HG02840 (cell line): ENCODE results near the gene NR2C1.

Experiments used
- ATAC-seq: cut with Tn5 transposase; IDR thresholded peaks from one replicate; pipeline ENCODE4 v1.9.1; 2021; ENCODE audit warnings: mild to moderate bottlenecking, moderate library complexity, moderate number of reproducible peaks; ENCODE audit not compliant: unreplicated experiment, low FRiP score

NR2C1 gene

DNA sequence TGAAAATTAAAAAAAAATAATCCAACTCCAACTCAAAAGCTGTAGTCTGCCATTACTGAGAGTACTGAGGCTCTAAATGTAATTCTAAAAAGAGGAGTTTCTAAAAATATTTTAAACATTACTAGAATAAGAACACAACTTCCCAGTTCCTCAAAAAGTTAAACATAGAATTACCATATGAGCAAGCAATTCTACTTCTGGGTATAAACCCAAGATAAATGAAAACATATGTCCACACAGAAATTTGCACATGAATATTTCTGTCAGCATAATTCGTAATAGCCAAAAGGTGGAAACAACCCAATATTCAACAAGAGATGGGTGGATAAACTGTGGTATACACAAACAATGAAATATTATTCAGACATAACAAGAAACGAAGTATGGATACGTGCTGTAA, 15.0 kb upstream of the NR2C1 start:
- no peak for ATAC-seq

DNA sequence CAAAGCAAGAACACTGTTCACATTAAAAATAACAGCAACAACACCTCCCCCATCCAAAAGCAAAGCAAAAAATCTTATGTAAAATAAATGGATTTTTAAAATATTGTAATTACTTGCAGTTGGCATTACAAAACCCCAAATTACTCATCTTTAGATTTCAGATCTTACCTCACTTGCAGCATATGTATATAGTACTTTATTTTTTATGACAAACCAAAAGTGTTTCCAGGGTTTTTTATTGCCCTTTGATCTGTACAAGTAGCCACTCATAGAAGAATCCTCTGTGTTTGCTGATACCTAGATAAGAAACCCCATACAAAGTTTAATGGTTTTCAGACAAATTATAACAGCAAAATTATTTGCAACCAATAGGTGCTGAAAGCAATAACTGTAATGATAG, 12.2 kb upstream of the NR2C1 start:
- no peak for ATAC-seq

DNA sequence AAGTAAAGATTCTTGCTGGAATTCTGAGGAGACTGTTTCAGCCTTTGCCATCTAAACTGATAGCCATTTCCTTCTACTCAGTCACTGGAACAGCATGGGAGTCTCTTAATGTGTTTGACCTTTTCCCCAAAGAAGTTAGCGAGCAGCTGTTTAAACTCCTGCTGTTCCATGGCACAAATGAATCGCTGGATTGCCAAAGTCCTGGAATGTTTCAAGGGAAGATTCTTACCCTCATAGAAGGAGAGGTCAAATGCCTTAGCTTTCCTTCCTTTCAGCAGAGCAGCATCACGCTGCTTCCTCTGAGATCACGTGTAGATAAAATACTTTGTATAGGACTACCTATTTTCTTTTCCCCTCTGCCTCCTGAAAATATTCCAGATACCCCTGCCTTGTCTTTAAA, 10.5 kb upstream of the NR2C1 start:
- no peak for ATAC-seq

DNA sequence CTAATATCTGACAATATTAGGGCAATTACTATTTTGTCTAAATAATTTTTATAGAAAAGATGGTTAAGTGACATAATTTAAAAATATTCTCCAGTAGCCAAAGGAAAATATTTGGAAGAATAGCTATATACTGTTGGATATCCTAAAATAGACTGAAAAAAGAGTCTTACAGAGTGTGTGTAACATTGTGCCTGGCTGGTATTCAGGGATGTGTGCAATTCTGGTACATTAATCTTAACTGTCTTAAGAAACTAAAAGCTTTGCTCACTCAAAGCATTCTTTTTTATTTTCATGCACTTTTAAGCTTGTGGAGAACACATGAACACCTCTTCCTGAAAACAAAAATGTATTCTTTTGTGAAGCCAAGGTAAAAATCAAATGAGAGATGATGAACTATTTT, 10.1 kb upstream of the NR2C1 start:
- ATAC-seq, result no peak

DNA sequence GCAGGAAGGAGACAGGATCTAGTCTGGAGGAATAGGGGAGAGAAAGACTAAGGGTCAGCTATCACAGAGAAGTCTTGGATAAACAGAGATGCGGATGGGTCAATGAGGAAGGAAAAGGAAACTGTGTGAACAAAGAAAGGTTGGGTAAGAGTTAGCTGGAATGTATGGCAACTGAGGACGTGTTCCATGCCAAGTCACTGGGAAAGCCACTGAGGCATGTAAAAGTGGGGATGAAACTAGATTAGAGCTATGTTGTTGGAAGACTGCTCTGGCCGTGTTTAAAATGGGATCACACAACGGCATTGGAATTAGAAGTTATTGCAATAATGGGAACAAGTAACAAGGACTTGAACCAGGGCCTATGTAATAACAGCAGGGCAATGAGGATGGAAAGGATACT, 3.9 kb upstream of the NR2C1 start:
- ATAC-seq, result no peak

DNA sequence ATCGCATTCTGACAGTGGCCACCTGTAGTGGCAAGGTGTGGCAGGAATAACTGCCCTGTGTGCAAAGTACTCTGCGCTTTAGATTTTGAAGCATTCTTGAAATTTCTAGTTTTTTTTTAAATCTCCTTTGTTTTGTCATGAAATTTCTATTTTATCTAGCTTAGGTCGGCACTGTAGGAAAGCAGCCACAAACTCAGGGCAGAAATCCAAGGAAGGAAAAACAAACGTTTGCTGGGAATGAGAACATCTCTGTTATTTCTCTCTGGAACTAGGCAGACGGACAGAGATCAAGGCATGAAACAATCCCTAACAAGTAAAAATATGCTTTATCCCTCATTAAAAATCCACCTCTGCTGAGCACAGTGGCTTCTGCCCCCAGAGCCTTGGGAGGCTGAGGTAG, 1.3 kb upstream of the NR2C1 start:
- no peak for ATAC-seq

DNA sequence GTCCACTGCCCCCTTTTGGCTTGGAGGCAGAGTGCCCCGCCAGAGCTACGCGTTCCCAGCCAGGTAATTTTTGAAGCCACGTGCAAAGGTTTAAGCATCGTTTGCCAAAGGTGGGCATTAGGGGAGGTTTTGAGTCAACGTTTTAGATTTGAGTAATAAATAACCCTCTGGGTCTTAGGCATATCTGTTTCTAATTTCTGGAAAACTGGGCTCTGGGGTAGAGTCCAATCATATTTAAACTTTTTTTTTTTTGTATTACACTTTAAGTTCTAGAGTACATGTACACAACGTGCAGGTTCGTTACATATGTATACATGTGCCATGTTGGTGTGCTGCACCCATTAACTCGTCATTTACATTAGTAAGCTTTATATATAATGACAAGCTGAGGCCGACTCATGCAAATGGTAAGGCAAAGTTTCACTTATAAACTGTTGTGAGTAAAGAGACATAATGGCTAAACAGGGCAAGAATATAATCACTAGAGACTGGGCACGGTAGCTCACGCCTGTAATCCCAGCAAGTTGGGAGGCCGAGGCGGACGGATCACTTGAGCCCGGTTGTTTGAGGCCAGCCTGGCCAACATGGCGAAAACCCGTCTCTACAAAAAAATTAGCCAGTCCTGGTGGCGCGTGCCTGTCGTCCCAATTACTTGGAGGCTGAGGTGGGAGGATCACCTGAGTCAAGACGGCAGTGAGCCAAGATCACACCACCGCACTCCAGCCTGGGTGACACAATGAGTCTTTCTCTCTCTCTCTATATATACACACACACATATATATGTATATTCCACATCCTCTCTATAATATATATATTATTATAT, 491 bp upstream of the NR2C1 start:
- no peak for ATAC-seq

DNA sequence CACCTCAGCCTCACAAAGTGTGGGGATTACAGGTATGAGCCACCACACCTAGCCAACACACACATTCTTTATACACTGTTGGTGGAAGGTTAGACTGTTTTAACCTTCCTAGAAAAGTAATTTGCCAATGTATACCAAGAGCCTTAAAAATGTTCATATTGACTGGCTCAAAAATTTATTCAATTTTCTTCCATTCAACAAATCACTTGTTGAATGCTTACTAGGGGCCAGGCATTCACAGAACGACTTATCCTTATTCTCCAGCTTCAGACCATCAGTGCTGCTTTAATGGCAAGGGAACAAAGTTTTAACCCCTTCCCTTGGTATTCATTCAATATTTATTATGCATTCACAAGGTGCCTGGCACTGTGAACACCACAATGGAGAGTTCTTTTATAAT, 3.0 kb downstream of the NR2C1 start:
- no peak for ATAC-seq

DNA sequence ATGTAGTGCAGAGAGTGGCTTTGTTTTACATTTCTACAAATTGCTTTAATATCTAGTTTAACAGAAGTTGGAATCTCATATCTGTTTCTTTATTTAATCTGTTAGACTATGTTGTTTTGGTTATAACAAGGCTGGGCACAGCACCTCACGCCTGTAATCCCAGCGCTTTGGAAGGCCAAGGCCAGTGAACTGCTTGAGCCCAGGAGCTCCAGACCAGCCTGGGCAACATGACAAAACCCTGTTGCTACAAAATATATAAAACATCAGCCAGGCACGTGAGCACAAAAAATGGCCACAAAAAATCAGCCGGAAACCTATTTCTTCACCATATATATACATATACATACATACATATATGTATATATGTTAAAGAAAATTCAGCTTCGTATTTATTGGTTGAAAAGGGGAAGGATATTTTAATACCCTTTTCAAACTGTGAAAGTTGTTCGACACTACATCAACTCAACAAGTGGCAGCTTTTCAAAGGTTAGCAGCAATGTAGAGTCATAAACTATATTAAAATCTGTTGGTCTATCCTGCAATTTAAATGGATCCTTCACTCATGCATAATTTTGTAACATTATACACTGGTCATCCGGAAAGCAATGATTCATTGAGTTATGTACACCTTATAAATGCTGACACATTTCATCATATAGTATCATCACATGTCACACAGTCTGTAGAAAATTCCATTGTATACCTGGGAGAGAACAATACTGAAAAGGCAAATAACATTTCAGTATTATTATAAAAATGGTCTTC, 7.1 kb downstream of the NR2C1 start:
- no peak for ATAC-seq

DNA sequence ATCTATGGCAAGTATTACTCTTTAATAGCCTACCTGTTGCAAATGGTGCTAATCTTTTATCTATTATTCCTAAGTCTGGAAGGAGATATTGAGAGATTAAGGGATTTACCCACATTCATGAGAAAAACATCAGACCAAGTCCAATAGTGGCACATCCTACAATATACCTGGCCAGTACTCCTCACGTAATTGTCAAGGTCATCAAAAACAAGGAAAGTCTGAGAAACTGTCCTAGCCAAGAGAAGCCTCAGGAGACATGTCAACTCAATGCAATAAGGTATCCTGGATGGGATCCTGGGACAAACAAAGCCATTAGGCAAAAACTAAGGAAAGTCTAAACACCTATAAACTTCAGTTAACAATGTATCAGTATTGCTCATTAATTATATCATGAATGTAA, 12.5 kb downstream of the NR2C1 start:
- ATAC-seq, result no peak

DNA sequence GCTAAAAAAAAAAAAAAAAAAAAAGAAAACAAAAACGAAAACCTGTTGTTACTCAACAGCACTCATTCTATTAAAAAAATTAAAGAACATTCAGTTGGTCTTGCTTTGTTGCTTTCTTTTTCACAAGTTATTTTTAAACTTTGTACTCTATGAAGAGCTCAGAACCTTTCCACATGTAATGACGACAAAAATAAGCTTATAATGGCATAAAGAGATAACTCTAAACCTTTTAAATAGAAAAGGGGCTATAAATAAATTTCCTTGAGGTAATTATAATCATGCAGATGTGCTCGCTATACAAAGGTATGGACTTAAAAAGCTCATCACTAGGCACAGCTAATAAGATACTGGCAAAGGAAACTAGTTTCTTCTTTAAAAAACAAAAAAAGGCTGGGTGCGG, 13.4 kb downstream of the NR2C1 start:
- ATAC-seq, result no peak

DNA sequence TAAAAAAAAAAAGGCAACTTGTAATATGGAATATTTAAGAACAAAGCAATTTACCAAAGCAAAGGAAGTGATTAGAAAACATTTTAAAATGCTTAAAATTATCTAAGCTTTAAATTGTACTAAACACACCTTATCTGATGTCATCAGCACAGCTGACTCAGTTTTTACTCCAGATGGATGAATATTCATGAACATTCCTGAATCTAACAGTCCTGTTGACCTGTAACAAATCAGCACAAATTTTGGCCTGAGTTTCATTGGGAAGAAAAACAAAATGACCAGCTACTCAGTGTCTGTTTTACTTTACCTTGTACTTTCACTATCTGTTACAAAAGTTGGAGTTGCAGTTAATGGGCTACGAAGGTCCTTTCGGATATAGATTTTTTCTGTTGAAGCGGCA, 16.0 kb downstream of the NR2C1 start:
- ATAC-seq, result no peak

DNA sequence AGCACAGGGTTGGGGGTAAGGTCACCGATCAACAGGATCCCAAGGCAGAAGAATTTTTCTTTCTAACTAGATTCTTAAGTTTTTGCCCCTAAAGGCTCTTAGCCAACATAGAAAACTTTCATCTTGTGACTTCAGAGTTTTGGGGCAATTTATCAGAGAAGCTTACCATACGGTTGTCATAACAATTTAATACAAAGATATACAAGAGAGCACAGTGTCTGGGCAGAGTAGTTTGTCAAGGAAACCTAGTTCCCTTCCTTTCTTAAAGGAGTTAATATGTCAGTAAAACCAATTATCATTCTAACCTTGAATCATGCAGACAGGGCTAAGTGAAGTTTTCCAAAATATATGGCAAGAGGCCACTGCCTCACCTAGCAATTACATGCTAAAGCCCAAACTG, 18.4 kb downstream of the NR2C1 start:
- ATAC-seq, result no peak

DNA sequence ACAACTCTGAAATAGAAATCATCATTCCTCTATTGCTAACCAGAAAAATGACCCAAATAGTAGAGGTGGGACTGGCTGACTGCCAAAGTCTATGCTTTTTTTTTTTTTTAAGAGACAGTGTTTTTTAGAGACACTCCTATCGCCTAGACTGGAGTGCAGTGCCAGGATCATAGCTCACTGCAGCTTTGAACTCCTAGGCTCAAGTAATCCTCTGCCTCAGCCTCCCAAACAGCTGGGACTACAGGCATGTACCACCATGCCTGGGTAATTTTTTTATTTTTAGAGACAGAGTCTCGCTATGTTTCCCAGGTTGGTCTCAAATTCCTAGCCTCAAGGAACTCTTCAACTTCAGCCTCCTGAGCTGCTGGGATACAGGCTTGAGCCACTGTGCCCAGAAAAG, 19.2 kb downstream of the NR2C1 start:
- no peak for ATAC-seq

DNA sequence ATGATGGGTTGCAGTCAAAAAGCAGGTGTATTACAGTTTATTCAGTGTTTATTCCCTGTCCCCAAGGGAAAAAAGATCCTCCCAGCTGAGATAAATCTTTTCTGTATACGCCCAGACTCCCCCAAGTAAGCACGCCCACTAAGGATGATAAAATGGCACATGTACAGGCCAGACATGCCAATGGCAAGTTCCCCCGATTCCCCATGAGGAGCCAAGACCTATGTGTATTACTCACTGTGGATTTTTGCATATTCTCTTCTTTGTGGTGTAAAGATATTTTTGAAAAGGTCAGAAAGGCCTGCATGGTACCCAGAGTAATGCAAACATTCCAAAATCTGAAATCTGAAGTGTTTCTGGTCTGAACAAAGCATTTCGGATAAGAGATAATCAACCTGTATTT, 22.2 kb downstream of the NR2C1 start:
- ATAC-seq, result no peak

DNA sequence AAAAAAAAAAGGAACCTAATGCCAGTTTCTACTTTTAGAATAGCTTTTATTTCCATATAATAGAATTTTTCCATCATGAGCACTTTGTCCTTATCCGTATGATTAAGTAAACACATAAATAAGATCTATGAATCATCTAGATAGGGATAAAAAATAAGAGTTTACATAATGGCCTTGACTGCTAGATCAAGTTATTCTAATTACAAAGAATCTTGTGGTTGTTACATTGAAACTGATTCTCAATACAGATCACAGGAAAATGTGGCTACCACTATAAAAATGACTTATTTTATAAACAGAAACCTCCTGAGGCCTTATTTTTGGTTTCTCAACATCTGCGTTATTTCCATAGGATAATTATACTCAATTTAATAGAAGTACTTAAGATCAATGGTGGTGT, 35.5 kb downstream of the NR2C1 start:
- ATAC-seq, result no peak

DNA sequence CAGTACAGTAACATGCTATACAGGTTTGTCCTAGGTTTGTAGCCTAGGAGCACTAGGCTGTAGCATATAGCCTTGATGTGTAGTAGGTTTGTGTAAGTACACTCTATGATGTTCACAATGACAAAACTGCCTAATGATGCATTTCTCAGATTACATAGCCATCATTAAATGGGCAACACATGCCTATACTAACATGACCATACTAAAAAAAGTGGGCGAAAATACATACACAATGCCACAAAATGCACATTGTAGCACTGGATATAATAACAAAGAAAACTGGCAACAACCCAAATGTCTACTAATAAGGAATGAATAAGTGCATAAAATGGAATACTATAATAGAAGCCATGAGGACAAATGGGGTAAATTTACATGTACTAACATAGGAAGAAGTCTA, 38.7 kb downstream of the NR2C1 start:
- no peak for ATAC-seq

DNA sequence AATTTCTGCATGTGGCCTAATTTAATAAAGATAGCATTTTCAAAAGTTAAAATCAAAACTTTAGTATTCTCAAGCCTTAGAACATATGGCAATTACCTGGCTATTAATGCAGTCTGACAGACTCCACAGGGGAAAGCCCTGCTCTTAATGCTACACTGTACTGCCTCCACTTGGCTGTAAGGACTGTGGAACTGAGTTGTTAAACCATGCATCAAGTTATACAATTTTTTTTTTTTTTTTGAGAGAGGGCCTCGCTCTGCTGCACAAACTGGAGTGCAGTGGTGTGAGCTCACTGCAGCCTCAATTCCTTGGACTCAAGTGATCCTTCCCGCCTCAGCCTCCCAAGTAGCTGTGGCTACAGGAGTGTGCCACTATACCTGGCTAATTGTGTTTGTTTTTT, 50.9 kb downstream of the NR2C1 start:
- ATAC-seq, result no peak

DNA sequence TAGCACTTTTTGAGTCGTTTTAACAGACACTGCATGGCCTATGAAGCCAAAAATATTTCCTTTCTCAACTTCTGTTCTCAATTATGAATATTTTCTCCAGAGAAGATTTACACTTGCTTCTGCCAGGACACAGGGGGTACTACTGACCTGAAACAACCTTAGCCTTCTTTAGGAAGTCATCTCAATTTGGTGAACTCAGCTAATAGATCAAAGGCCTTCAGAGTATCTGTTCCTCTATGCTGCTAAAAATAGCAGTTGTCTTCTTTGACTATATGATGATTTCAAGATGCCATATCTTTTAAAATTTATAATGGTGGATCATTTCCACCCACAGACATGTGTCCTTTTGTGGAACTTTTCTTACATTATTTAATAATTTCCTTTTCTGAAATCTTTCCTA, 55.9 kb downstream of the NR2C1 start:
- no peak for ATAC-seq

DNA sequence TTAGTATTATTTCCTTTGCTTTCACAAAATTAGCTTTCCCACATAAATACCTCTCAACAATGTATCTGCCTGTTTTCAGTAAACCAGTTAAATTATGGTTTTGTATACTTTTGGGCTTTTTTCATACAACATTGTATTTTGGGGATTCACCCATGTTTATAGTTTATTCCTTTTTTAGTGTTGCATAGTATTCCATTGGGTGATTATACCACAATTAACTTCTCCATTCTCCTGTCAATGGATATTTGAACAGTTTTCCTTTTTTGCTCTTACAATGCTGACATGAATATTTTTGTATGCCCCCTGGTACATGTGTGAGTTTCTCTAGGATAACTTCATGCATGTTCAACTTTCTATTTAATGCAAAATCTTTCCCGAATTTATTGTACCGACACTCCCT, 57.3 kb downstream of the NR2C1 start:
- no peak for ATAC-seq

DNA sequence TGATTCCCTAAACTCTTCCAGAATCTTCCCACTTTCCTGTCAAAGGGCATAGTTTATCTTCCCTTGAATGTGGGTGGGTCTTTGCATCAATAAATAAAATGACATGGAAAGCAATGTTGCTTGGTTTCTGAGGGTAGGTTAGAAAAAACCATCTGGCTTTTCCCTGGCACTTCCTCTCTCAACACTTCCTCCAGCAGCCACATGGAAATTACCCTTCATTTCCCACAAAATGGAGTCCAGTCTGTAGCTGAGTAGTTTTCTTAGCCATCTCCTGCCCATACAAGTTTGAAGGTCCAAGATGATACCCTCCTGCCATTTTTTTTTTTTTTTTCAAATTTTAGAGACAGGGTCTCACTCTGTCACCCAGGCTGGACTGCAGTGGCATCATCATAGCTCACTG, 58.9 kb downstream of the NR2C1 start:
- ATAC-seq, result no peak

DNA sequence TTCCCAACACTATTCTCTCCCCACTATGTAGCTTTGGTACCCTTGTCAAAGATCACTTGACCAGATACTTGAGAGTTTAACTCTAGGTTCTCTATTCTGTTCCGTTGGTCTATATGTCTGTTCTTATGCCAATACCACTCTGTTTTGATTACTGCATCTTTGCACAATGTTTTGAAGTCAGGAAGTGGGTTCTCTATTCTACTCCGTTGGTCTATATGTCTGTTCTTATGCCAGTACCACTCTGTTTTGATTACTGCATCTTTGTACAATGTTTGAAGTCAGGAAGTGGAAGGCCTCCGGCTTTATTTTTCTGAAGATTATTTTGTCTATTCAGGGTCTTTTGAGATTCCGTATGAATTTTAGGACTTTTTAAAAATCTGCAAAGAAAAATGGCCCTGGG, 67.2 kb downstream of the NR2C1 start:
- ATAC-seq, result no peak
